ENCODE results near the gene CFAP74.

Gene CFAP74

GRCh38 chr1:2039251-2039650 is 35.7 kb upstream of the CFAP74 start:
- no peak for DNase-seq

GRCh38 chr1:2038229-2038628 is 34.6 kb upstream of the CFAP74 start:
- no peak for DNase-seq

GRCh38 chr1:2037314-2037979 is 33.9 kb upstream of the CFAP74 start:
- DNase-seq: no peak

GRCh38 chr1:2036287-2036686 is 32.7 kb upstream of the CFAP74 start:
- DNase-seq: no peak

GRCh38 chr1:2033165-2033564 is 29.6 kb upstream of the CFAP74 start:
- no peak for DNase-seq

- no peak for DNase-seq
These were observed 29.2 kb upstream of the CFAP74 start for GRCh38 chr1:2032737-2033136.

- DNase-seq: no peak
These were observed 28.3 kb upstream of the CFAP74 start for GRCh38 chr1:2031546-2032540.

- no peak for DNase-seq
These were observed 26.7 kb upstream of the CFAP74 start for GRCh38 chr1:2030076-2030871.

- DNase-seq: no peak
These were observed 26.0 kb upstream of the CFAP74 start for GRCh38 chr1:2029561-2029960.

- DNase-seq: no peak
These were observed 25.4 kb upstream of the CFAP74 start for GRCh38 chr1:2028870-2029560.

GRCh38 chr1:2027961-2028583 is 24.5 kb upstream of the CFAP74 start:
- no peak for DNase-seq

GRCh38 chr1:2025491-2025981 is 21.9 kb upstream of the CFAP74 start:
- no peak for DNase-seq

- DNase-seq: no peak
These were observed 21.3 kb upstream of the CFAP74 start for GRCh38 chr1:2024887-2025286.

- no peak for DNase-seq
These were observed 20.9 kb upstream of the CFAP74 start for GRCh38 chr1:2024451-2024850.

- no peak for DNase-seq
These were observed 19.6 kb upstream of the CFAP74 start for GRCh38 chr1:2023187-2023586.

- DNase-seq: no peak
These were observed 18.6 kb upstream of the CFAP74 start for GRCh38 chr1:2022063-2022770.

GRCh38 chr1:2021550-2021949 is 18.0 kb upstream of the CFAP74 start:
- DNase-seq: no peak

GRCh38 chr1:2020310-2020655 is 16.7 kb upstream of the CFAP74 start:
- DNase-seq: no peak

- DNase-seq: no peak
These were observed 16.2 kb upstream of the CFAP74 start for GRCh38 chr1:2019571-2020309.

GRCh38 chr1:2019172-2019543 is 15.6 kb upstream of the CFAP74 start, which contains the start of gene GABRD:
Gene GABRD, plus strand, starts transcription at chr1:2019345. Its CDS starts 79 bp downstream, at chr1:2019424.
- no peak for DNase-seq
